GM19023 (cell line): Measurements from ENCODE around the gene CLCN3.
"Not testable (repeated sequence)": the region's sequence is repeated elsewhere in the genome, so short reads cannot be mapped to it uniquely, and the experiment has no call there.

ENCODE experiments used
- ATAC-seq: cut with Tn5 transposase; IDR thresholded peaks from one replicate; pipeline ENCODE4 v1.9.1; 2021; ENCODE audit warnings: mild to moderate bottlenecking, moderate library complexity; ENCODE audit not compliant: unreplicated experiment

Gene CLCN3

DNA sequence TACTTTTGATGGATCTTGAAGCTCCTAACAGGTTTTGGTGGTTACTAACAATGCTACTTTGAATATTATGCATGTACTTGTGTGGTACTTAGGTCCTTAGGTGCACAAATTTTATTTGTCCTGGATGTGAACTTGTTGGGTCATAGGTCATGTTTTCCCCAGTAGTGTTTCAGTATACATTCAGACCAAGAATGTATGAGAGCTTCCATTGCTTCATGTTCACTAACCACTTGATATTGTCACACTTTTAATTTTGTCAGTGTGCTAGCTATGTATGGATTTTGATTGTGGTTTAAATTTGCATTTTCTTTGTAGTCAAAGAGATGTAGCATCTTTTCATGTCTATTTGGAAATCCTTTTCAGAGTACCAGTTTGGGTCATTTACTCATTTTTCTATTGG, 32.2 kb downstream of the CLCN3 start:
- no peak for ATAC-seq

DNA sequence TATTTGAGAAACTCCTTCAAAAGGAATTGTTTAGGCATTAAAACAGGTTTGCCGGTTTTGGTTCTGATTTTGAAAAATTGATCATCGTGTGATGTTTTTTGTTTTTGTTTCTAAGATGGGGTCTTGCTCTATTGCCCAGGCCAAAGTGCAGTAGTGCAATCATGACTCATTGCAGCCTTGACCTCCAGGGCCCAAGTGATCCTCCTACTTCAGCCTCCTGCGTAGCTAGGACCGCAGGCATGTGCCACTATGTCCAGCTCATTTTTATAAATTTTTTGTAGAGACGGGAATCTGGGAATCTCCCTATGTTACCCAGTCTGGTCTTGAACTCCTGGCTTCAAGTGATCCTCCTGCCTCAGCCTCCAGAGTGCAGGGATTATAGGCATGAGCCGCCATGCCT, 35.0 kb downstream of the CLCN3 start:
- ATAC-seq, result no peak

DNA sequence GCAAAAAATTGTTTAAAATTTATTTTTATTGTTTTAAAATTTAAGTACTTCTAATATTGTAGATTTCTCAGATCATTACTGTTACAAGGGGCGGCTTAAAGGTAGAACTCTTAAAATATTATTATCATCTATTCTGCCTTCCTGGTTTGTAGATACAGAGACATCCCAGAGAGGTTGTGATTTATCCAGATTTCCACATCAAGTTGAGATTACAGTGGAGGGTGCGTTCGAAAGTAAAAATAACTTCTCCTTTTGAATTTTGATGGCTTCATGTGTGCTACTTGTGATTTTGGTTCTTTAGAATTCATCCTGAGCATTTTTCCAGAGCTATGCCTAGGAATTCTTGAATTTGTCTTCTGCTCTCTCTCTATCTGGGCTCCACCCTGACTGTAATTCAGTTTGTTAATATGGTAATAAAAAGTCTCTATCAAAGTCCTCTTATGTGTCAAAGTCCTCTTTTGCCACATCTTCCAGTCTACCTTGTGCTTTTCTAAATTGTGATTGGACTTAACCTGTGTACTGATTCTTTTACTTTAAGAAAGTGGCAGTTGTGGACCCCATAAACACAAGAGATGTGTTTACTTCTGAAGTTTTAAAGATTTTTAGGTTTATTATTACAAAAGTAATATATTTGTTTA, 37.2 kb downstream of the CLCN3 start:
- no peak for ATAC-seq

DNA sequence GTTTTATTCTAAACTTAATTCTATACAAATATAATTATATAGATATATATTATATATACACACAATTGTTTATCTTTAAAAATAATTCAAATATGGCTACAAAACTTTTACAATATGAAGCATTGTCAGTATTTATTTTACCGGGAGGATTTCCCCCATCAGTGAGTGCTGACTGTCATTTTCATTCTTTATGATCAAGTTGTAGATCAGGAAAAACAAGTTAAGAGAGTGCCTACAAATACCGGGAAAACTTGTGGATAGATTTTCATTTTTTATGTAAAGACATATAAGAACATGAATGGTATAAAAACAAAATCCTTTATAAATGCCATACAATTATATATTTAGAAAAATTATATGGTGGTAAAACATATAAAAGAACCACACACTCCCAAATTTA, 37.8 kb downstream of the CLCN3 start:
- ATAC-seq, result no peak

DNA sequence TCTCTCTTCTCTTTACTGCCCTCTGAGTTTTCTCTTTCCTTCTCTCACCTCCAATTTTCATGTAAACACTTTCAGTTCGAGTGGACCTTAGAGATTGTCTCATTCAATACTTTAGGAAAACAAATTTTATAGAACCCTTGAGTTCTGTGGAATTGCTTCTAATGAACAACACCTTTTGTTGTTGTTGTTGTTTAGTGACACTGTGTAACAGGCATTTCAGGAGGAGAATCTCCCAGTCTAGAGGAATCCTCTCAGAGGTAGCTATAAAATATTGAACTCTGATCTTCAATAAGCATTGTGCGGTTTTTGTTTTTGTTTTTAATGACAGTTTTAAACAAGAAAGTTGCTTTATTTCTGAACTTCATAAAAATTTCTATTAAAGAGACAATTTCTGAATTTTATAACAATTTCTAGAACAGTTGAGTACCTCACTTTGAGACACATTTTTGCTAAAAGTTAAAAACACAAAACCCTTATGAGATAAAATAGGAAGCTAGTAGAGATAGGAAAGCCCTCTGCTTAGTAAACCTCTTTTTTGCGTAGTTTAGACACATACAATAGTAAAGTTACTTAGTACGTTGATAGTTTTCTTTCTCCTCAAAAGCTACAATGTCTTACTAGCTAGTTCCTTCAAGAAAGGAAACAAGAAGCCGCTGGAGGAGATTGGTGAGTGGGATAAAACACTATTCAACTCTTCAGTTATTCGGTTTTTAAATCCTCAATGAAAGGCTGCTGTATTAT, 38.8 kb downstream of the CLCN3 start:
- no peak for ATAC-seq

DNA sequence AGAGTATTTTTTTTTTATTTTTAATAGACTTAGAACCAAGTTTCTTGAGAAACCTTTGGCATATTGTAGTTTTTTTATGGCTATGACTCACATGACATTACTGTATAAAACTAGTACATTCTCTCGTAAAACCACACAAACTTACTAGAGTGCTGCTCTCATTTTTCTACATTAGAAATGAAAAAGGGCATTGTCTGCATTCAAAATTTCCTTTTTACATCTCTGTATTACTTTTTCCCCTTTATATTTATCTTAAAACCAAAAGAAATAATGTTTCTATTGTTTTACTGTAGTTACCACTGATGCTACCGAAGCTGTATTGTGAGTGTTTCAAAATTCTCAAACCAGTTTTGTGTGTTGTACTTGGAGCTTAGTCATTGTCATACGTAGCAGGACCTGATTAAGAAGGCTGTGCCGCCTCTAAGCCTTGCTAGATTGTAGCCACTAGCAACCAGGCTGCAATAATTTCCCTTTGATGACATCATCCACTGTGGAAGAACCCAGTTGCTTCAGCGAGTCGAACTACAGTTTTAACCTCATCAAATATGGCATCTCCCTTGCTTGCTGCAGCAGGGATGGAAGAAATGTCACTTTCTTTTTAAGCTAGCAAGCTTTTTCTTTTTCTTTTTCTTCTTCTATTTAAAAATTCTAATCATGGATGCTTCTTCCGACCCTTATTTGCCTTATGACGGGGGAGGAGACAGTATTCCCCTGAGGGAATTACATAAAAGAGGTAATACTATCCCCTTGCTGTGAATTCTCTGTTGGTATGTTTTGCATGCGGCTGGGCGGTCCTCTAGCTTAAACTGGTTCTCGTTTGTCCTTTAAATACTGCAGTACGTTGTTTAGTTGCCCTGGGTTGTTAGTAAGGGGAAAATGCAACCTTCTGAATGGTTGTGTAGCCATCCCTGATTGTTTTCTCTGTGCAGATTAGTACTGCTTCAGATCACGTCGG, 39.6 kb downstream of the CLCN3 start:
- peak; percentile 99 for ATAC-seq

DNA sequence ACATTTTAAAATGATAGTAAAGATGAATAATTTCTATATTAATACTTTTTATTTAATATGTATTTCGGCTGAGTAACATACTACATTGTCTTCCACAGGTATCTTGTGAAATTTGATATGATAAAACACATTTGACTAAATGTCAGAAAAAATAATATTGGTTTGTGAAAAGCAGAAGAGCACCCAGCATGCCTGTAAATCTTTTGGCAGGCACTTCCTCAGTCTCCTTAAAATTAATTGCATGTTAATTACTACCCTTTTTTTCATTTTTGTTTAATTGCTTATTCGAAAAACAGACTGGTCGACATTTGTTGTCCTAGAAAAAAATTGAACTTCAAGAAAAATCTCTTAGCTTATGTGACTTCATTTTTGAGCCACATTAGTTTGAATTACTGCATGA, 40.6 kb downstream of the CLCN3 start:
- no peak for ATAC-seq

DNA sequence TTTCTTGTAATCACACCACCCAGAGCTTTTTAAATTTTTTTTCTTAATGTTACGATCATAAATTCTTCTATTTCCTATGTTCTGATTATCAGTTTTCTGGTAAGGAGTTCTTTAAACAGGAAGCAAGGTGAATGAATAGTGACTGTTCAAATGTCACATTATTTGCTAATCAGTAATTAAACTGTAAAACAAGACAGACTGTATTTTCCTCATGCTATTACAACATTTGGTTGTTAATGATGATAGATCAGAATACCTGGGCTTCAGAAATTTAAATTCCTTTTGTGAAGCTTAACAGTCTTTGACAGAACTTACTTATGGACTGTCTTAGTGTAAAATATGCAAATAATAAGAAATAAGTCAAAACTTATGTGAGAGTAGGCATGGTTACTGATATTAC, 41.4 kb downstream of the CLCN3 start:
- ATAC-seq, result no peak

DNA sequence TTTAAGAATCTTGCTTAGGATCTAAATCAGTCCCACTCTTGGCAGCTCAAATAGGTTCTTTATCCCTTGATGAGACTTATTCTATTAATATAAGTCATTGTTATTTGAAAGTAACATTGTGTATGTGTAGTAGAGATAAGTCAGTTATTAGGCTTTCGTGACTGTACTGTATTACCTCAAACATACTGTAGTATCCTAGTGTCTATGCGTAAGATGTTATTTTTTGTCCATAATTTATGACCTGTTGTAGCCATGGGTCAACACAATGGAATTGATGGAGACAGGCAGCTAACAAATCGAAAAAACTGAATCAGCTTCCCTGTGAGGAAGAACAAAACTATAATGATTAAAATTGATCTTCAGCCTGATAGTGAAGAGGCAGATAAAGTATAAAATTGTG, 41.8 kb downstream of the CLCN3 start:
- ATAC-seq, result no peak

DNA sequence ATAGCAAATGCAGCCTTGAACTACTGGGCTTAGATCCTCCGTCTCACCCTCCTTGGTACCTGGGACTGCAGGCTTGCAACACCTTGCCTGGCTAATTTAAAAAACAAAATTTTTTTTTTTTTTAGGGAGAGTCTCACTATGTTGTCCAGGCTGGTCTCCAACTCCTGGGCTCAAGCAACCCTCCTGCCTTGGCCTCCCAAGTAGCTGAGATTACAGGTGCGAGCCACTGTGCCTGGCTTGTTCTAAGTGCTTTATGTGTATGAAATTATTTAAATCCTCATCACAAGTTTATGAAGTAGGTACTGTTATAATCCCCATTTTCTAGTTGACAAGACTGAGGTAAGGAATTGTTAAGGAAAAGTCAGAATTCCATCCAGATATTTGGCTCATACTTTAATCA, 43.0 kb downstream of the CLCN3 start:
- ATAC-seq, result no peak

DNA sequence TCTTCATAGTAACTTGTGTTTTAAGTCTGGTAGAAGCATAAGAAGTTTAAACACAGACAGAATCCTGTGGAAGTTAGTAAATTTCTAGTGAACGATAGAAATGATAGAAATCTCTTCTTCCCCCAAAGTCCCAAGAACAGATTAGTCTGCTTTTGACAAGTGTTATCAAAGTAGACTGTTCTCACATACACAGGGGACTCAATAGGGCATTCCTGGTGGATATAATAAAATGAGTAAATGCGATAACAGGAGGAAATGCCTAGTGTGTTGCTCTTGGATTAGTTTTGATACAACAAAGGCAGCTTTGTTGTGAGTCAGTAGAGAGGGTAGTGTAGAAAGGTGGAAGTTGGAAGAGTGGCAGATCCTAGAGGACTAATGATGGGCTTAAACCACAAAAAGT, 43.5 kb downstream of the CLCN3 start:
- ATAC-seq, result no peak

DNA sequence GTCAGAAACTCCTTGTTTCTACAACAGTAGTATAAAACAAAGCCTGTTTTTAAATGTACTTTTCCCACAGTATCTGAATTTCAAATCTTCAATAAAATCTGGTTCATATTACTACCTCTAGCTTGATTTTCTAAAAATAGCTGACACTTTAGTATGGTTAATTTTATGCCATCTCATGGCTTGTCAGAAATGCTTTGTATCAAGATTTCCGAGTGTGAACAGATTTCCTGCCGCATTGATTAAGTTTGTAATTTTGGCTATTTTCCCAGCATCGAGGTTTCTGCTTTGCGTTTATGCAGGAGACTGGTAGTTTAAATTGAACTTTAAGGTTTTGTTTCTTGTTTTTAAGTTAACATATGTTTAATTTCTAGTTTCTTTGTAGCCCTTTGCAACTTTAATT, 44.2 kb downstream of the CLCN3 start:
- ATAC-seq, result no peak

DNA sequence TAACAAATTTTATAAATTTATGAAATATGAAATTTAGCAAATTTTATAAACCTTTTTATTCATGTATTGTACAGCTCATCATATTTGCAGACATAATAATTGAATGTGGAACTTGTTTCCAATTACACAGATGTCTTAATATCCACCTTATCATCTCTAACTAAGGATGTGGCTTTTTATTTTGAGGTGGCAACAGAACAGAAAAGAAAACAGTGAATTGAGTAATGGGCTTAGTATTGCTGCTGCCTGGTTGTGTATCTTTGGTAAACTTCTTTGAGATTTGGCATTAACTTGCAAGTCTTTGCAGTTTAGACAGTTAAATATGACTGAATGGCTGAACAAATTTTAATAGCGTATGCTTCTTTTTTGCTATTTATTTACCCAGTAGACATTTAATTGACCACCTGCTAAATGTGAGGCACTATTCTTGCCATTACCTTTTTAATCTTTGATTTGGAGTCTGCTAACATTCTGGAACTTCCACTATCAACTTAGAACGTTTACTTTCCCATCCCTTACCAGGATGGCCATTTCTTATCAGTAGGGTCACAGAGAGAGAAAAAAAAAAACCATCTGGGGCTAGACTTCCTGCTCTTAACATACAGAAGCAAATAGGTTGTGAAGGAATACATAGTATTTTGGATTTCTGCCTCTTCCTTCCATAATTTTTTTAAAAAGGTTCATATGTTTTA, 44.8 kb downstream of the CLCN3 start:
- no peak for ATAC-seq

DNA sequence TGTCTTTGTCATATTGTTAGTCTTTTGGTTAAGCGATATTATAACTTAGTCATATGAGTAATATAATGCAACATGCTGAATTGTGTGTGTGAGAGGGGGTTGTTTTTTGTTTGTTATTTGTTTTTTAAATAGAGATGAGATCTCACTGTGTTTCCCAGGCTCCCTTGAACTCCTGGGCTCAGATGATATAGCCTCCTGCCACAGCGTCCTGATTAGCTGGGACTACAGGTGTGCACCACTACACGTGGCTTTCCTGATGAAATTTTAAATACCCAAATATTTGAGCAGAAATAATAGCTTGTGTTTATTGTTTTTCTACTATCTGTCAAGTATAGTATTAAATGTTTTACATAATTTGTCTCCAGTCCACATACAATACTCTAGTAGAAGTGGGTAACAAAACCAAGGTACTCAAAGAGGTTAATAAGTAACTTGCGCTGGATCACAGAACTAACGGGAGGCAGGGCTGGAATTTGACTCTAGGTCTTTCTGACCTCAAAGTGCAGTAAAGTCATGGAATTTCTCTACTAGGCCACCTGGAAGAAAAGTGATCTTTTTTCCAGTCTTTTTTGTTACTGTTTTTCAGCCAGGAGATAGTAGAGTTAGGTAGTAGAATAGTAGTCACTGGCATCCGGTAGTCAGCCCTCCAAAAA, 47.8 kb downstream of the CLCN3 start:
- ATAC-seq, result no peak

DNA sequence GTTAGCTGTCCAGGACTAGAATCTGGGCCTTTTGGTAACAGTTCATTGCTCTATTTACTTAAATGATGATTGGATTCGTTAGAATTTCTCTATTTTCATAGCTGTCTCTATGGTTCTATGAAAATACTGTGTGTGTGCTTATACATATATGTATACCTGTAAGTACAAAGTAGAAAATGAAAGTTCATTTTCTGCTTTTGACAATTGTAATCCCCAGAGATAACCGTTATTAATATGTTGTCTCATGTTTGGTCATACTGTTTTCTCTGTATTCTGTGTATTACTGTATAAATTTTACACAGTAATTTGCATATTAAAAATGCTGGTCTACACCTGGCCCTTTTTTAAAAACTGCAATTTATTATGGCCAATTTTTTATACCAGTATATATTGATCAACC, 55.4 kb downstream of the CLCN3 start:
- peak; percentile 47 for ATAC-seq

DNA sequence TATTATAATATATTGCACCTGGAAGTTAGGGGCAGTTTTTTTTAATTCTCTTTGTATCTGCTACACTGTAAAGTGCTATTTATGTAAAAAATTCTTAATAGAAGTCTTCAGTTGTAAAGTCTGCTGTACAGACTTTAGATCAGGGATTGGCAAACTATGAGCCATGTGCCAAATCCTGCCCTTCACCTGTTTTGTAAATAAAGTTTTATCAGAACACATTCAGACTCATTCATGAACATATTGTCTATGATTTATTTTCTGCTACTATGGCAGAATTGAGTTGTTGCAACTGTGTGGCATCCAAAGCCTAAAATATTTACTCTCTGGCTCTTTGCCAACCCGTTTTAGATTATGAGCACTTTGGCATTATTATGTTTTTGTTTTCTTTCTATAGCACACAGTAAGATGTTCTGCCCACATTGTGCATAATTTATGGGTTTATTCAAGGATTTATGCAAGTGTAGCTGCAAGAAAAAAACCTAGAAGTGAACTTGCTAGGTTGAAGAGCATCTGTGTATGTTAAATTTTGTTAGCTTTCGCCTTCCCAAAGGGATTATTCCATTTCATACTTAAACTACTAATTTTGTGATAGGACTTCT, 56.9 kb downstream of the CLCN3 start:
- ATAC-seq, result no peak

DNA sequence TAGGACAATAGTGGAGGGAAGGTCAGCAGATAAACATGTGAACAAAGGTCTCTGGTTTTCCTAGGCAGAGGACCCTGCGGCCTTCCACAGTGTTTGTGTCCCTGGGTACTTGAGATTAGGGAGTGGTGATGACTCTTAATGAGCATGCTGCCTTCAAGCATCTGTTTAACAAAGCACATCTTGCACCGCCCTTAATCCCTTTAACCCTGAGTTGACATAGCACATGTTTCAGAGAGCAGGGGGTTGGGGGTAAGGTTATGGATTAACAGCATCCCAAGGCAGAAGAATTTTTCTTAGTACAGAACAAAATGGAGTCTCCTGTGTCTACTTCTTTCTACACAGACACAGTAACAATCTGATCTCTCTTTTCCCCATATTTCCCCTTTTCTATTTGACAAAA, 58.1 kb downstream of the CLCN3 start:
- not testable (repeated sequence) for ATAC-seq

DNA sequence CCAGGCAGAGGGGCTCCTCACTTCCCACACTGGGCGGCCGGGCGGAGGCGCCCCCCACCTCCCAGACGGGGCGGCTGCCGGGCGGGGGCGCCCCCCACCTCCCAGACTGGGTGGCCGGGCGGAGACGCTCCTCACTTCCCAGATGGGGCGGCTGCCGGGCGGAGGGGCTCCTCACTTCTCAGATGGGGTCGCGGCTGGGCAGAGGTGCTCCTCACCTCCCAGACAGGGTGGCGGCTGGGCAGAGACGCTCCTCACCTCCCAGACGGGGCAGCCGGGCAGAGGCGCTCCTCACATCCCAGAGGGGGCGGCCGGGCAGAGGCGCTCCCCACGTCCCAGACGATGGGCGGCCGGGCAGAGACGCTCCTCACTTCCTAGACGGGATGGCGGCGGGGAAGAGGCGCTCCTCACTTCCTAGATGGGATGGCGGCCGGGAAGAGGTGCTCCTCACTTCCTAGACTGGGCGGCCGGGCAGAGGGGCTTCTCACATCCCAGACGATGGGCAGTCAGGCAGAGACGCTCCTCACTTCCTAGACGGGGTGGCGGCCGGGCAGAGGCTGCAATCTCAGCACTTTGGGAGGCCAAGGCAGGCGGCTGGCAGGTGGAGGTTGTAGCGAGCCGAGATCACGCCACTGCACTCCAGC, 58.7 kb downstream of the CLCN3 start:
- ATAC-seq, result not testable (repeated sequence)

DNA sequence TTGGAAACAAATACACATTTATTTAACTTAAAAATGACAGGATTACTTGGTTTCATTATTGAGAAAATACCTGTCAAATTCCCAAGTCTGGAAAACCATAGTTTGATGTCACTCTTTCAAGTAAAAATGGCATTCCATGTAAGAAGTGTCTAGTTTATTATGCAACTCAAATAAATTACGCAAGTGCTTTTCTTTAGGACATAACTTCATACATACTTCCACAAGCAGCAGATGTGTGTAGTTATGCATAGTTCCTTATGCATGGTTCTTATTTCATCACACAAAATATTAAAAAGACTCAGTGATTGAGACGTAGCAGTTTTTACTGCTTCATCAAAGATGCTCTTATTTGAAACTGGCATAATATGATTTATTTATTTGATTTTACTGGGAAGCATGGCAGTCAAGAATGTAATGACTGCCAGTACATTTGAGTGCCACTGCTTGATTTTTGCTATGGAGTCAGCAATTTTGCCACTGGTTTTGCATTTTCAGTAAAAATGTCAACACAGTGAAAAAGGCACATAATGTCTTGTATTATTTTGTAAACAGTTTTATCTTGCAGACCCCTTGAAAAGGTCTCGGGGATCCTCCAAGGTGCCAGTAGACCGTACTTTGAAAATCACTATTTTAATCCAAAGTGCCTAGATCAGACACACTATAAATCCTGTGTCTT, 62.1 kb downstream of the CLCN3 start:
- no peak for ATAC-seq
